GM12801 (cell line): ENCODE measurements around the gene REPIN1.

Experiments used
- CTCF ChIP-seq: IDR thresholded peaks from one replicate; pipeline ENCODE4 v1.5.1; 2011; ENCODE audit warnings: control low read depth; ENCODE audit not compliant: insufficient read length; ENCODE audit errors: extremely low read depth

Gene REPIN1

GRCh38 chr7:150408393-150409299 lies 40.0 kb downstream of the REPIN1 start:
- no peak for TF ChIP-seq CTCF

- TF ChIP-seq CTCF = no peak
Measured at GRCh38 chr7:150409300-150410030, 40.8 kb downstream of the REPIN1 start.

GRCh38 chr7:150410131-150410530 lies 41.5 kb downstream of the REPIN1 start:
- no peak for TF ChIP-seq CTCF

GRCh38 chr7:150410680-150411346 lies 42.2 kb downstream of the REPIN1 start:
- TF ChIP-seq CTCF = no peak

- no peak for TF ChIP-seq CTCF
Measured at GRCh38 chr7:150411606-150412005, 43.0 kb downstream of the REPIN1 start.

- TF ChIP-seq CTCF = no peak
Measured at GRCh38 chr7:150412016-150412415, 43.4 kb downstream of the REPIN1 start.
